Activated effector memory CD4-positive, alpha-beta T cell treated with Interleukin-2 at 50 U/mL for 16 hours (primary cell): ENCODE data around the gene PRDM4.

Source experiments
- DNase-seq: peaks from one replicate; pipeline ENCODE4 v3.0.0-alpha.2; 2020

The PRDM4 gene

DNA sequence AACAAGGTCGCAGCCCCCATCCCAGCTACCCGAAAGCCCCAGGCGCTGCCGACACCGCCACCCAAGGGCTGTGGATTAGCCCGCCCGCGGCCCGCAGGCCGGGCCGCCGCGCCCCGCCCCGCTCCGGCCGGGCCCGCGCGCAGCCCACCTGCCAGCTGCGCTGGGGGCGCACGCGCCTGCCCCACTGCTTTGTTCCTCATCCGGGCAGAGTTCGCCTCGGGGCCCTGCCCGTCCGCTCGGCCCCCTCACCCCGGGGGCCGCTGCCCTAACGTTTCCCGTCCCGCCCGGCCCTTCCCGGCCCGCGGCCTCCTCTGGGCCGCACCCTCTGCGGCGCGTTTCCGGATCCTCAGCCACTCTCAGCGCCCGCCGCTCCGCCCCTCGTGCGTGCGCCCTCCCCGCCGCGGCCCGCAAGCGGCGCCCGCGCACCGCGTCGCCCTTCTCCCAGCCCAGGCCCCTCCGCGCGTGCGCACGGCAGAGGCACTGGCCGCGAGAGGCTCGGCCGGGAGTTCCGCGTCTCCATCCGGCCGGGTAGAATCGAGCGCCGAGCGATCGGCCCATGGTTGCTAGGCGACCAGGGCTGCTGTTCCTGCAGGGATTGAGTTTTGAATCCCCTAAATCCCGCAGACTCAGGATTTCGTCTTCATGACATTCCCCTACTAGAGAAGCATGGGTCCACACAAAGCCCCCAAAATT is at the start of gene PRDM4:
Gene PRDM4 (minus strand): TSS at position 329 of the 693 bp plus-strand sequence. CDS start 622 bp downstream, outside the sequence.
- peak; percentile 88 for DNase-seq

DNA sequence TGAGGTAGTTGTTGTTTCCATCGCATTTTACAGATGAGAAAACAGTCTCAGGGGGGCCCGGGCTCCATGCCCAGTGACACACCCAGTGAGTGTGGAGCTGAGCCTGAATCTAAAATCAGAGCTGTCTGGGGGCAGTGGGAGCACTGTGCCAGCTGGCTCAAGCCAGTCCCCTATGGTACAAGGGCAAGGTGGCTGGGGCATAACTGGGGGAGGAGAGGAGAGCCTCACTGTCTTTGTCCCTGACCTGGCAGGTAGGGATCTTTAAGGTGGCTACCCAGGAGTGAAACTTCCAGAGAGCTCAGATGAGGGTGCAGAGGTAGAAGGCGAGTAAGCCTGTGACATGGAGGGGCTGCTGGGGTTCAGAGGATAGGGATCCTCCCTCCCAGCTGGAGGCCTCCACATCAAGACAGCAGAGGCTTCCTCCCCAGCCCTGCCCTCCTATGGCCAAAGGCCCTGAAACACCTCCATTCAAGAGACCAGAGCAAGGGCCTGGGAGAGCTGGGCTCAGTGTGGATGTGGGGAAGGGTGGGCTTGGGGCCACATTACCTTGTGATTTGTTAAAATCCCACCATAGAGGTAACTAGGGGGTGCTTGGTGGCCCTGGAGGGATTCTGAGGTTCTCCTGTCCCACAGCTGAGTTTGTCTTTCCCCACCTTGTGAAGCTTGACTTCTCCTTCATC is 46.7 kb upstream of the PRDM4 start:
- DNase-seq = no peak

GRCh38 chr12:107805488-107806180 is 44.7 kb upstream of the PRDM4 start:
- no peak for DNase-seq

- DNase-seq = no peak
Measured at GRCh38 chr12:107803092-107803491, 42.2 kb upstream of the PRDM4 start.

- no peak for DNase-seq
Measured at GRCh38 chr12:107801150-107801549, 40.2 kb upstream of the PRDM4 start.

- no peak for DNase-seq
Measured at GRCh38 chr12:107798580-107798979, 37.6 kb upstream of the PRDM4 start.

DNA sequence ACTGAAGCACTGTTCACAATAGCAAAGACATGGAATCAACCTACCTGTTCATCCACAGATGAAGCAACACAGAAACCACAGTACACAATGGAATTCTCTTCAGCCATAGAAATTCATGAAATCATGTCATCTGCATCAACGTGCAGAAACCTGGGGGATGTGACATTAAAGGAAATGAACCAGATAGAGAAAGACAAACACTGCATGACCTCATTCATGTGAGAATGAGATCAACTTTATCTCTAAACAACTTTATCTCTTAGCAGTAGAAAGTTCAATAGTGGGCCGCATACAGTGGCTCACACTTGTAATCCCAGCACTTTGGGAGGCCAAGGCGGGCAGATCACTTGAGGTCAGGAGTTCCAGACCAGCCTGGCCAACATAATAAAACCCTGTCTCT is 33.5 kb upstream of the PRDM4 start:
- no peak for DNase-seq

GRCh38 chr12:107791465-107792089 is 30.6 kb upstream of the PRDM4 start:
- no peak for DNase-seq

GRCh38 chr12:107788690-107789458 is 27.9 kb upstream of the PRDM4 start:
- no peak for DNase-seq

GRCh38 chr12:107788281-107788680 is 27.3 kb upstream of the PRDM4 start:
- no peak for DNase-seq

- no peak for DNase-seq
Measured at GRCh38 chr12:107783406-107784376, 22.8 kb upstream of the PRDM4 start.

- no peak for DNase-seq
Measured at GRCh38 chr12:107782067-107782466, 21.1 kb upstream of the PRDM4 start.

- no peak for DNase-seq
Measured at GRCh38 chr12:107780298-107780697, 19.4 kb upstream of the PRDM4 start.

DNA sequence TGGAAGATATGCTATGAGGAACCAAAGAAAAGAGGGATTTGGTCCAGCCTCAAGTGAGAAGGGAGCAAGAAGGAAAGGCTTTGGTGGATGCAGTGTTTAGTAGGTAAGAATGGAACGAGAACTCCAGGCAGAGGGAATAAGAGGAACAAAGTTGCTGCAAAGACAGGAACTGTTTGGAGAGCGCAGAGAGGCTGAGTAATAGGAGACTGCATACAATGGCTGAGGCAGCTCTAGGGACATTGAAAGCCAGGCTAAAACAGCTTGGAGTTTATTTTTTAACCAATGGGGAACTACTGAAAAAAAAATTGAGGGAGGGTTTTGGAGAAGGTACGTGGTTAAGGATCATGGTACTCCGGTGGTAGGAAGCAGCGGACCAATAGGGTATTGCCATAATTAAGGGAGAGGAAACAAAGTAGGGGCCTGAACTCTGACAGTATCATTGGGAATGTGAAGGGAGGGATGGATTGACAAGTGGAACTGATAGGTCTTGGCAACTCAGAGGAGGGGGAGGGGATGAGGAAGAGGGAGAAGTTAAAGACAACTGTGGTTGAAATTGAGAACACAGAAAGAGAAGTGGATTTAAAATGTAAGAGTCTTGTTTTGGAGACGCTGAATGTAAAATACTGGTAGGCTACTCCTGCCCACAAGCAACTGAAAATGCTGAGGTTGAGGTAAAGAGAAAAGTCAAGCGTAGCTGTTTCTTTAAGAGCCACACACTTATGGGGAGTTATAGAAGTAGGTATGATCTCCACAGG is 18.3 kb upstream of the PRDM4 start:
- no peak for DNase-seq

DNA sequence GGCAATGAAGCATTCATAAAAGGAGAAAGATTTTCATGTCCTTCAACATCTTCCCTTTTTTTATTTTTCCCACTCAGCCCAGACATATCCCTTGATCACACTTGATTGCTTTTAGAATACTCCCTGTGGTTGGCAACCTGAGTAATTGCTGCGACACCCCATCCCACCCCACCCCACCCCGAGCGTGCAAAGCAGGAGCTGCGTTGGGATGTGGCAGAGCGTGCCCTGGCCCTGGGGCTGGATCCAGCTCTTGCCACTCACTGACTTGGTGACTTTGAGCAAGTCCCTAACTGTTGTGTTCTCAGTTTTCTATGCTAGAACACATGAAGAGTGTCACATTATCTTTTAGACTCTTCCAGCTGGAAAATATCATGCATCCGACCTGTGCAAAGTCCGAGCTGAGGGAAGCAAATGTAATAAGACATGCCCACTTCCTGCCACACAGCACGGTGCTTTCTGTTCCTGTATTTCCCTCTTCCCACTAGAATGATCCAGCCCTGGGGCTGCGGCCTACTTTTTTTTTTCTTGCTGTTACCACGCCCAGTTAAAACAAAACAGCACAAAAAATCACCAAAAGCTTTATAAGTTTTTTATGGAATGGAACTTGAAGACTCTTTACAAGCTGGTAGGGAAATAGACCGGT is 17.6 kb upstream of the PRDM4 start:
- no peak for DNase-seq

DNA sequence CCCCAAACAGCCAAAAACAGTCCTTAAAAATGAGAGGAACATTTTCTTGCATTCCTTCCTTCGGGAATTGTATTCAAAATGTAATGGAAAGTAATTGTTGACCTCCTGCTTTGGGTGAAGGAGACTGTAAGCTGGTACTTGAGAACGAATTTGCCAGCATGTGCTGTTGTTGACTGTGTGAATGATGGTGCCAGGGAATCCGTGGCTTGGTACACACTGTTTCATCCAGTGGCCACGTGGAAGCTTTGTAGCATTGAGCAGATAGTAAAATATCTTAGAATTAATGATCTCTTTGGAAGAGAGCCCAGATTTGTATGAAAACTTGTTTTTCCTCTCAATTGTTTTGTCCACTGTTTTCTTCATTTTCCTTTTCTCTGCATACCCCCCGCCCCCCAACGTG is 15.2 kb upstream of the PRDM4 start:
- no peak for DNase-seq

DNA sequence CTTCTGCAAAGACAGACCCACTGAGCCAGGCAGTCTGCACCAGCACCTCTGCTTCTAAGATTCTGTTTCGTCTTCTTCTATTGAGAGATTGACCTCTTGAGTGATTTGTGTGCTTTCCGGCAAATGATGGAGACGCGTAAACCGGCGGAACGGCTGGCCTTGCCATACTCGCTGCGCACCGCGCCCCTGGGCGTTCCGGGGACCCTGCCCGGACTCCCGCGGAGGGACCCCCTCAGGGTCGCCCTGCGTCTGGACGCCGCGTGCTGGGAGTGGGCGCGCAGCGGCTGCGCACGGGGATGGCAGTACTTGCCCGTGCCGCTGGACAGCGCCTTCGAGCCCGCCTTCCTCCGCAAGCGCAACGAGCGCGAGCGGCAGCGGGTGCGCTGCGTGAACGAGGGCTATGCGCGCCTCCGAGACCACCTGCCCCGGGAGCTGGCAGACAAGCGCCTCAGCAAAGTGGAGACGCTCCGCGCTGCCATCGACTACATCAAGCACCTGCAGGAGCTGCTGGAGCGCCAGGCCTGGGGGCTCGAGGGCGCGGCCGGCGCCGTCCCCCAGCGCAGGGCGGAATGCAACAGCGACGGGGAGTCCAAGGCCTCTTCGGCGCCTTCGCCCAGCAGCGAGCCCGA is 14.3 kb upstream of the PRDM4 start:
- no peak for DNase-seq

- DNase-seq = no peak
Measured at GRCh38 chr12:107774349-107775029, 13.6 kb upstream of the PRDM4 start, which contains the start of gene ASCL4. TSS of gene ASCL4 (plus strand) at chr12:107774704. CDS start at chr12:107775219, 515 bp downstream.

DNA sequence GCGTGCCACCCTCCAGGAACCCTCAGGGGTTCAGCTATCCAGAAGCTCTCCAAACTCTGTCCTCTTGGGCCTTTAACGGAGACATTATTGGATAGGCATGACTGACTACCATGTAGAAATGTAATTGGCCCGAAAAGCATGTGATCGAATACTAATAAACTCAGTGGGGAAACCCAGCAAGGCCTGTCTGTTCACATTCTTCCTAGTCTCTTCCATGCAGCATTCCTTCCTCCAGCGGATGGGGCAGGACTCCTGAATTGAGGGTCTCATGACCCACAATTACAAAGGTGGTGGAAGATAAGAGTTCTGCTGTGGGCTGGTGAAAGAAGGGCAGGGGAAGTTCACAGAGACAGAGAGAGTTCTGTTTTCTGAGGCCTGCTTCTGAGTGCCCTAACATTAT is 6.5 kb upstream of the PRDM4 start:
- DNase-seq = no peak
